Stimulated activated CD4-positive, alpha-beta T cell treated with anti-CD3 and anti-CD28 coated beads, Interleukin-4, amount 100 ng/mL, for 48 hours (primary cell): ENCODE results near the gene TICRR.
A peak's percentile ranks its signal among the peaks of the same experiment; 100 is the strongest.

Source experiments
- DNase-seq, 2 donors: peaks; one replicate each; pipeline ENCODE4 v3.0.0-alpha.2; 2020; ENCODE audit warnings: low read depth in 2 of 2

TICRR gene

GRCh38 chr15:89629829-89630228 is 54.6 kb downstream of the TICRR start:
- no peak for DNase-seq

- DNase-seq = no peak
Measured at GRCh38 chr15:89630260-89630659, 55.0 kb downstream of the TICRR start.

- DNase-seq = no peak
Measured at GRCh38 chr15:89630974-89631901, 56.0 kb downstream of the TICRR start.

- DNase-seq = no peak
Measured at GRCh38 chr15:89631902-89632264, 56.6 kb downstream of the TICRR start.

- no peak for DNase-seq
Measured at GRCh38 chr15:89632563-89633430, 57.5 kb downstream of the TICRR start.

GRCh38 chr15:89633585-89633984 is 58.3 kb downstream of the TICRR start:
- DNase-seq = no peak

GRCh38 chr15:89640245-89640644 is 65.0 kb downstream of the TICRR start:
- DNase-seq = no peak

GRCh38 chr15:89641053-89641452 is 65.8 kb downstream of the TICRR start:
- DNase-seq = no peak

- no peak for DNase-seq
Measured at GRCh38 chr15:89642106-89642505, 66.8 kb downstream of the TICRR start.

GRCh38 chr15:89645680-89646079 is 70.4 kb downstream of the TICRR start:
- DNase-seq = no peak

- DNase-seq = no peak
Measured at GRCh38 chr15:89646416-89647141, 71.3 kb downstream of the TICRR start.

- peak; percentile 61 to 81 for DNase-seq
Measured at GRCh38 chr15:89647191-89647851, 72.1 kb downstream of the TICRR start.

GRCh38 chr15:89648106-89649012 is 73.1 kb downstream of the TICRR start:
- no peak for DNase-seq

- DNase-seq = no peak
Measured at GRCh38 chr15:89649013-89649625, 73.8 kb downstream of the TICRR start.

GRCh38 chr15:89649716-89650115 is 74.4 kb downstream of the TICRR start:
- no peak for DNase-seq

GRCh38 chr15:89652131-89652530 is 76.9 kb downstream of the TICRR start:
- no peak for DNase-seq

GRCh38 chr15:89652666-89653065 is 77.4 kb downstream of the TICRR start:
- DNase-seq = no peak

- DNase-seq = no peak
Measured at GRCh38 chr15:89653578-89653977, 78.3 kb downstream of the TICRR start.

- DNase-seq = no peak
Measured at GRCh38 chr15:89654301-89654761, 79.1 kb downstream of the TICRR start.
